MM.1S (cell line): ENCODE data around the gene CCDC171.

ENCODE experiments used
- DNase-seq: peaks from one replicate; pipeline ENCODE4 v3.0.0-alpha.2; 2015
- H2AFZ ChIP-seq: fragments of 300-600 bp; sonication (generic); 2 replicates; pipeline ENCODE4 v1.6.0; 2016; ENCODE audit warnings: antibody characterized with exemption, low read length
- H3F3A ChIP-seq: fragments of 300-600 bp; sonication (generic); 2 replicates; pipeline ENCODE4 v1.6.1; 2016; ENCODE audit warnings: mild to moderate bottlenecking, antibody characterized with exemption, low read length, moderate library complexity, mixed read lengths; ENCODE audit not compliant: insufficient read depth
- H3K27ac ChIP-seq: fragments of 300-600 bp; sonication (generic); 2 replicates; pipeline ENCODE4 v1.5.1; 2016; ENCODE audit warnings: mild to moderate bottlenecking, low read length
- H3K27me3 ChIP-seq: fragments of 300-600 bp; sonication (generic); replicated peaks from 2 replicates; pipeline ENCODE4 v1.6.0; 2016; ENCODE audit warnings: low read length; ENCODE audit not compliant: insufficient read depth
- H3K36me3 ChIP-seq: fragments of 300-600 bp; sonication (generic); replicated peaks from 2 replicates; pipeline ENCODE4 v1.6.1; 2016; ENCODE audit warnings: mild to moderate bottlenecking, low read length, mixed read lengths; ENCODE audit not compliant: insufficient read depth
- H3K4me1 ChIP-seq: fragments of 300-600 bp; sonication (generic); 2 replicates; pipeline ENCODE4 v1.6.1; 2016; ENCODE audit warnings: low read length, mixed read lengths
- H3K4me2 ChIP-seq: fragments of 300-600 bp; sonication (generic); 2 replicates; pipeline ENCODE4 v1.6.0; 2016; ENCODE audit warnings: low read depth, low read length
- H3K4me3 ChIP-seq: fragments of 300-600 bp; sonication (generic); 2 replicates; pipeline ENCODE4 v1.5.1; 2016; ENCODE audit warnings: low read length, mixed read lengths
- H3K79me2 ChIP-seq: fragments of 300-600 bp; sonication (generic); 2 replicates; pipeline ENCODE4 v1.6.1; 2016; ENCODE audit warnings: mixed run types, low read length, mixed read lengths
- H3K9ac ChIP-seq: fragments of 300-600 bp; sonication (generic); 2 replicates; pipeline ENCODE4 v1.6.1; 2016; ENCODE audit warnings: low read length, mixed read lengths
- H3K9me2 ChIP-seq: fragments of 300-600 bp; sonication (generic); replicated peaks from 2 replicates; pipeline ENCODE4 v1.6.1; 2016; ENCODE audit warnings: mild to moderate bottlenecking, low read length, mixed read lengths; ENCODE audit not compliant: insufficient read depth
- H3K9me3 ChIP-seq: fragments of 300-600 bp; sonication (generic); replicated peaks from 2 replicates; pipeline ENCODE4 v1.6.1; 2016; ENCODE audit warnings: mild to moderate bottlenecking, low read length, mixed read lengths; ENCODE audit not compliant: insufficient read depth
- H4K20me1 ChIP-seq: fragments of 300-600 bp; sonication (generic); 2 replicates; pipeline ENCODE4 v1.6.1; 2016; ENCODE audit warnings: mild to moderate bottlenecking, low read length, moderate library complexity, mixed read lengths; ENCODE audit not compliant: insufficient read depth
- EZH2 ChIP-seq: fragments of 300-600 bp; sonication (generic); optimal IDR thresholded peaks from 2 replicates; pipeline ENCODE3; 2017; ENCODE audit warnings: low read depth, mild to moderate bottlenecking, antibody characterized with exemption, low read length, mixed read lengths
- EZH2phosphoT487 ChIP-seq: fragments of 300-600 bp; sonication (generic); IDR thresholded peaks from 2 replicates; pipeline ENCODE4 v1.6.1; 2018; ENCODE audit warnings: antibody characterized with exemption, low read length
- TF ChIP-seq, protein P1 (sequence below): fragments of 300-600 bp; sonication (generic); IDR thresholded peaks from 2 replicates; pipeline ENCODE4 v1.5.1; 2016; ENCODE audit warnings: antibody characterized with exemption, low read length, mixed read lengths

The CCDC171 gene

DNA sequence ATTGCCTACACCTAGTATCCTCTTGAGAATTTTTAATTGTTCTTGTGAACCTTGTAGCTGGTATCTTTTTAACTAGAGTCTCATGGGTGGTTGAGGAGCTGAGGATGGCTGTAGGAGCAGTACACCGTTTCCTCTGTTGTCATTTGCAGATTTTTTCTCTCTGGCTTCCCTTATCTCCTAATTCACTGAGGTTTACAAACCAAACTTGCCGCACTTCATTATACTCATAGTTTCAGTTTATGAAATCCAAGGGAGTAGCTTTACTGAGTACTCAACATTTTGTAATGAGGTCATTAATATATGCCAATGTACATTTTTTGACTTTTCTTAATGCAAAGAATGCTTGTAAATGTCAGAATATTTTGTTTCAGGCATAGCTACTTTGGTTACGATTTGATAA, 154.2 kb downstream of the CCDC171 start:
- Histone ChIP-seq H3K36me3 (no peaks in the 10 kb centered on the region), H3K9me2 (no peaks in the 10 kb centered on the region), H3K4me3 (no peak overlapping the region), H3K79me2 (no peaks in the 10 kb centered on the region), H4K20me1 (no peaks in the 10 kb centered on the region), H3K27ac (no peak overlapping the region), H3K4me1 (no peaks in the 10 kb centered on the region), H2AFZ (no peak overlapping the region), H3K4me2 (no peak overlapping the region), H3K9me3 (no peaks in the 10 kb centered on the region), H3K9ac (no peak overlapping the region), H3K27me3 (no peaks in the 10 kb centered on the region), H3F3A (no peaks in the 10 kb centered on the region)
- TF ChIP-seq EZH2phosphoT487 = no peak
- TF ChIP-seq EZH2 = no peak
- TF ChIP-seq, protein P1, sequence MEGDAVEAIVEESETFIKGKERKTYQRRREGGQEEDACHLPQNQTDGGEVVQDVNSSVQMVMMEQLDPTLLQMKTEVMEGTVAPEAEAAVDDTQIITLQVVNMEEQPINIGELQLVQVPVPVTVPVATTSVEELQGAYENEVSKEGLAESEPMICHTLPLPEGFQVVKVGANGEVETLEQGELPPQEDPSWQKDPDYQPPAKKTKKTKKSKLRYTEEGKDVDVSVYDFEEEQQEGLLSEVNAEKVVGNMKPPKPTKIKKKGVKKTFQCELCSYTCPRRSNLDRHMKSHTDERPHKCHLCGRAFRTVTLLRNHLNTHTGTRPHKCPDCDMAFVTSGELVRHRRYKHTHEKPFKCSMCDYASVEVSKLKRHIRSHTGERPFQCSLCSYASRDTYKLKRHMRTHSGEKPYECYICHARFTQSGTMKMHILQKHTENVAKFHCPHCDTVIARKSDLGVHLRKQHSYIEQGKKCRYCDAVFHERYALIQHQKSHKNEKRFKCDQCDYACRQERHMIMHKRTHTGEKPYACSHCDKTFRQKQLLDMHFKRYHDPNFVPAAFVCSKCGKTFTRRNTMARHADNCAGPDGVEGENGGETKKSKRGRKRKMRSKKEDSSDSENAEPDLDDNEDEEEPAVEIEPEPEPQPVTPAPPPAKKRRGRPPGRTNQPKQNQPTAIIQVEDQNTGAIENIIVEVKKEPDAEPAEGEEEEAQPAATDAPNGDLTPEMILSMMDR = no peak
- no peak for DNase-seq

DNA sequence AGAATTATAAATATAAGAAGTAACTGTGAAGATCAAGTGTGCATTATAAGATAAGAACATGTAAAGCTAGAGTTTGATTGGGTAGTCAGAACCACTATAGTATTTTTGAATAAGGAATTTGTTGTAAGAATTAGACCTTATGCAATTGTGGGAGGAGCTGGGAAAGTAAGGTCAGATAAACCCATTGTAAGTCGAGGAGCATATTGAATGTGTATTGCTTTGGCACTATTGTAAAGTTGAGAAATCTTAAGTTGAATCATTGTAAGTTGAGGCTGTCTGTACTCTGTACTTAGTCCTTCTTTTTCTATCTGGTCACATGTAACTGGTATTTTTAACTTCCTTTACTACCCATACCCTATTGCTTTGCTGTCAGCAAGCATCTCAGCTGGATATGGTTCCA, 158.7 kb downstream of the CCDC171 start:
- H3F3A ChIP-seq = no peaks in the 10 kb centered on the region
- no peaks in the 10 kb centered on the region for H3K4me1 ChIP-seq
- TF ChIP-seq EZH2phosphoT487 (no peak), EZH2 (no peak)
- TF ChIP-seq, protein P1 = no peak
- no peaks in the 10 kb centered on the region for H3K27me3 ChIP-seq
- no peak overlapping the region for H3K9ac ChIP-seq
- H3K27ac ChIP-seq = no peak overlapping the region
- no peaks in the 10 kb centered on the region for H3K9me3 ChIP-seq
- no peak overlapping the region for H3K4me3 ChIP-seq
- H3K36me3 ChIP-seq = no peaks in the 10 kb centered on the region
- no peaks in the 10 kb centered on the region for H3K79me2 ChIP-seq
- DNase-seq = no peak
- H2AFZ ChIP-seq = no peak overlapping the region
- no peaks in the 10 kb centered on the region for H4K20me1 ChIP-seq
- no peak overlapping the region for H3K4me2 ChIP-seq
- H3K9me2 ChIP-seq = no peaks in the 10 kb centered on the region

DNA sequence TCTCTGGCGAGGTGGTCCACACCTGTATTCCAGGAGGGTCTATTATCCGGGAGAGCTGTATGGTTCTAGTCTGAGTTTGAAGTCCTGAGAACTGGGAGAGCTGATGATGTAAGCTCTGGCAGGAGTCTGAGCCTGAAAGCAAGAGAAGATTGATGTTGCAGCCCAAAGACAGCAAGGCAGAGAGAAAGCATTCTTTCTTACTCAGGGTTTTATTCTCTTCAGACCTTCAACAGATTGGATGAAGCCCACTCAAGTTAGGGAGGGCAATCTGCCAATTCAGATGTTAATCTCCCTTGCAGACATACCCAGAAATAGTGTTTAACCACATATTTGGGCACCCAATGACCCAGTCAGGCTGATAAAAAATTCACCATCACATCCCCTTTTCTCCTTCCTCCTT, 159.1 kb downstream of the CCDC171 start:
- Histone ChIP-seq H3K27ac (no peak overlapping the region), H2AFZ (no peak overlapping the region), H3K27me3 (no peaks in the 10 kb centered on the region), H3K4me3 (no peak overlapping the region), H3K4me2 (no peak overlapping the region), H3K79me2 (no peaks in the 10 kb centered on the region), H3K9me3 (no peaks in the 10 kb centered on the region), H3F3A (no peaks in the 10 kb centered on the region), H3K4me1 (no peaks in the 10 kb centered on the region), H4K20me1 (no peaks in the 10 kb centered on the region), H3K9ac (no peak overlapping the region), H3K36me3 (no peaks in the 10 kb centered on the region), H3K9me2 (no peaks in the 10 kb centered on the region)
- no peak for DNase-seq
- TF ChIP-seq, protein P1 = no peak
- TF ChIP-seq EZH2phosphoT487 (no peak), EZH2 (no peak)
